HCT116 (cell line): ENCODE data around the gene NR1D2. TPM values are rescaled to one million over a fixed set of nuclear protein-coding genes. Genes with fewer than 3 reads are reported as not detected.

Source experiments
- ATAC-seq: fragments of 200-7000 bp; cut with Tn5 transposase; 2 replicates; pipeline ENCODE4 v1.9.1; 2020; ENCODE audit warnings: mild to moderate bottlenecking, moderate library complexity
- BruUV-seq: library from RNA; stranded (reverse); fragments of 400-500 nt; replicated peaks from 2 replicates; lab custom pipeline; 2021; lab: Mats Ljungman, UMichigan
- CTCF ChIA-PET: fragments of 300-600 bp; sonication (Branson Sonifier 250); formaldehyde crosslinking; loops from one replicate; lab custom pipeline; 2021; ENCODE audit warnings: antibody characterized with exemption; lab: Charles Lee
- POLR2A ChIA-PET: fragments of 300-600, 350-600 bp; sonication (Branson Sonifier 250); formaldehyde crosslinking; loops from one replicate; lab custom pipeline; 2021; ENCODE audit warnings: antibody characterized with exemption; lab: Charles Lee
- RAD21 ChIA-PET, 2 experiments: fragments of 300-600 bp; sonication (Branson Sonifier 250); formaldehyde crosslinking; loops; one replicate each; lab custom pipeline; 2023; ENCODE audit warnings: low total read pairs in 2 of 2; ENCODE audit not compliant: uncharacterized antibody in 2 of 2, unreplicated experiment in 2 of 2, low non-redundant PET in 1 of 2; lab: Charles Lee
- DNase-seq: peaks from one replicate; pipeline ENCODE4 v3.0.0-alpha.2; 2010; ENCODE audit warnings: low read depth, low spot score
- H2AFZ ChIP-seq: fragments of 200-600 bp; shearing (Covaris generic), sonication (generic); 2 replicates; pipeline ENCODE4 v1.6.1; 2017; ENCODE audit warnings: low read depth, mixed run types, mixed read lengths, antibody characterized with exemption, low read length; ENCODE audit not compliant: poor library complexity, severe bottlenecking
- H3K27ac ChIP-seq: 2 replicates; pipeline ENCODE4 v1.5.1; 2012; ENCODE audit warnings: low read depth, low read length
- H3K27me3 ChIP-seq: fragments of 200-600 bp; sonication (generic); 2 replicates; pipeline ENCODE4 v1.6.1; 2016; ENCODE audit warnings: mixed run types, low read length, mixed read lengths; ENCODE audit not compliant: insufficient read depth
- H3K36me3 ChIP-seq, 2 experiments: fragments of 200-500 bp in 1 of 2; fragments of 200-600 bp in 1 of 2; sonication (Bioruptor generic) in 1 of 2; sonication (generic) in 1 of 2; 2 replicates each; pipeline versions ENCODE4 v1.5.1 to v1.6.1; 2014 to 2016; ENCODE audit warnings: low read length in 2 of 2, inconsistent platforms in 1 of 2, mixed read lengths in 1 of 2, mixed run types in 1 of 2; ENCODE audit not compliant: insufficient read depth in 2 of 2, control insufficient read depth in 1 of 2
- H3K4me1 ChIP-seq, 2 experiments: fragments of 200-600 bp in 1 of 2; sonication (generic) in 1 of 2; 2 replicates each; pipeline versions ENCODE4 v1.5.1 to v1.6.1; 2012 to 2017; ENCODE audit warnings: low read length in 2 of 2, inconsistent platforms in 1 of 2, mild to moderate bottlenecking in 1 of 2, mixed read lengths in 1 of 2, mixed run types in 1 of 2, moderate library complexity in 1 of 2; ENCODE audit not compliant: insufficient read depth in 2 of 2, control insufficient read depth in 1 of 2
- H3K4me2 ChIP-seq: fragments of 200-600 bp; sonication (generic); 2 replicates; pipeline ENCODE4 v1.6.1; 2017; ENCODE audit warnings: mixed run types, low read length, mixed read lengths
- H3K4me3 ChIP-seq, 2 experiments: fragments of 200-600 bp in 1 of 2; sonication (generic) in 1 of 2; replicated peaks in 1 of 2; 2 replicates each; pipeline ENCODE4 v1.5.1; 2011 to 2016; ENCODE audit warnings: low read length in 2 of 2, control low read depth in 1 of 2, low read depth in 1 of 2, mild to moderate bottlenecking in 1 of 2, mixed read lengths in 1 of 2, mixed run types in 1 of 2
- H3K79me2 ChIP-seq: fragments of 200-600 bp; sonication (generic); 2 replicates; pipeline ENCODE4 v1.6.1; 2017; ENCODE audit warnings: mild to moderate bottlenecking, mixed run types, low read length, moderate library complexity, mixed read lengths; ENCODE audit not compliant: insufficient read depth
- H3K9ac ChIP-seq: fragments of 200-600 bp; sonication (generic); 2 replicates; pipeline ENCODE4 v1.6.1; 2016; ENCODE audit warnings: low read length, mixed read lengths
- H3K9me2 ChIP-seq: fragments of 200-600 bp; sonication (generic), shearing (Covaris generic); 2 replicates; pipeline ENCODE4 v1.6.1; 2017; ENCODE audit warnings: mixed run types, mild to moderate bottlenecking, moderate library complexity; ENCODE audit not compliant: insufficient read depth
- H3K9me3 ChIP-seq, 2 experiments: fragments of 200-500 bp in 1 of 2; fragments of 200-600 bp in 1 of 2; sonication (Bioruptor generic) in 1 of 2; sonication (generic) in 1 of 2; 2 replicates each; pipeline ENCODE4 v1.6.1; 2014 to 2017; ENCODE audit warnings: low read length in 2 of 2, mixed read lengths in 2 of 2, inconsistent platforms in 1 of 2, low read depth in 1 of 2, mild to moderate bottlenecking in 1 of 2, mixed run types in 1 of 2, moderate library complexity in 1 of 2; ENCODE audit not compliant: control insufficient read depth in 1 of 2, insufficient read depth in 1 of 2
- H4K20me1 ChIP-seq: fragments of 200-600 bp; sonication (generic), shearing (Covaris generic); 2 replicates; pipeline ENCODE4 v1.6.1; 2017; ENCODE audit warnings: mixed run types, mild to moderate bottlenecking, moderate library complexity; ENCODE audit not compliant: insufficient read depth
- CBX3 ChIP-seq: IDR thresholded peaks from 2 replicates; pipeline ENCODE4 v1.6.1; 2012; ENCODE audit warnings: low read depth
- CEBPB ChIP-seq: IDR thresholded peaks from 2 replicates; pipeline ENCODE4 v1.6.1; 2012; ENCODE audit warnings: low read depth
- EGR1 ChIP-seq: IDR thresholded peaks from 2 replicates; pipeline ENCODE4 v1.6.1; 2012; ENCODE audit warnings: low read depth
- EZH2 ChIP-seq: fragments of 200-600 bp; sonication (generic); IDR thresholded peaks from 2 replicates; pipeline ENCODE4 v1.6.1; 2017; ENCODE audit warnings: antibody characterized with exemption, mixed run types
- EZH2phosphoT487 ChIP-seq: fragments of 200-600 bp; IDR thresholded peaks from 2 replicates; pipeline ENCODE4 v1.6.1; 2018; ENCODE audit warnings: antibody characterized with exemption, borderline replicate concordance
- JUND ChIP-seq: IDR thresholded peaks from 2 replicates; pipeline ENCODE4 v1.6.1; 2012
- POLR2AphosphoS5 ChIP-seq: IDR thresholded peaks from 2 replicates; pipeline ENCODE4 v1.6.1; 2011; ENCODE audit warnings: mild to moderate bottlenecking, low read depth, low read length, moderate library complexity
- RAD21 ChIP-seq: IDR thresholded peaks from 2 replicates; pipeline ENCODE4 v1.6.1; 2012; ENCODE audit warnings: low read depth, mild to moderate bottlenecking
- SIN3A ChIP-seq: IDR thresholded peaks from 2 replicates; pipeline ENCODE4 v1.6.1; 2012; ENCODE audit warnings: low read depth
- SP1 ChIP-seq: IDR thresholded peaks from 2 replicates; pipeline ENCODE4 v1.6.1; 2012; ENCODE audit warnings: low read depth
- TCF7L2 ChIP-seq: IDR thresholded peaks from 2 replicates; pipeline ENCODE4 v1.7.0; 2011; ENCODE audit warnings: borderline replicate concordance, inconsistent platforms; ENCODE audit not compliant: insufficient read depth, insufficient read length; ENCODE audit errors: extremely low read depth
- YY1 ChIP-seq: IDR thresholded peaks from 2 replicates; pipeline ENCODE4 v1.6.1; 2011; ENCODE audit warnings: low read length, low read depth, moderate library complexity, mild to moderate bottlenecking; ENCODE audit not compliant: insufficient replicate concordance; ENCODE audit errors: extremely low read depth
- ZFX ChIP-seq: fragments of 450-650 bp; IDR thresholded peaks from 2 replicates; pipeline ENCODE4 v1.6.1; 2017
- intact Hi-C: fragments of 100-400 bp; cut with micrococcal nuclease; formaldehyde crosslinking; loops from 2 replicates; pipeline ENCODE4 v1.10.0; 2022
- total RNA-seq: library from RNA; stranded (reverse); gene quantifications from one replicate; pipeline ENCODE4 v1.2.1, GENCODE V29; 2021; ENCODE audit not compliant: unreplicated experiment
- TF ChIP-seq, protein P1 (sequence below): IDR thresholded peaks from 2 replicates; pipeline ENCODE4 v1.6.1; 2012
- TF ChIP-seq, protein P2 (sequence below): IDR thresholded peaks from 2 replicates; pipeline ENCODE4 v1.6.1; 2012; ENCODE audit warnings: low read depth
- TF ChIP-seq, protein P3 (sequence below): IDR thresholded peaks from 2 replicates; pipeline ENCODE4 v1.6.1; 2011; ENCODE audit warnings: mild to moderate bottlenecking, low read length, moderate library complexity; ENCODE audit not compliant: insufficient replicate concordance; ENCODE audit errors: extremely low read depth
- TF ChIP-seq, protein P4 (sequence below), 3 experiments: fragments of 200-600 bp in 1 of 3; sonication (generic) in 1 of 3; IDR thresholded peaks in 2 of 3; conservative IDR thresholded peaks in 1 of 3; 2 replicates each; pipeline ENCODE4 v1.5.1; 2012 to 2017; ENCODE audit warnings: low read depth in 2 of 3, low read length in 2 of 3, antibody characterized with exemption in 1 of 3, borderline replicate concordance in 1 of 3, control low read depth in 1 of 3, mild to moderate bottlenecking in 1 of 3, mixed read lengths in 1 of 3, mixed run types in 1 of 3, moderate library complexity in 1 of 3; ENCODE audit not compliant: insufficient read depth in 1 of 3

Gene NR1D2
- total RNA-seq, 1 experiment from 2014 or later, result 60.9 TPM

DNA sequence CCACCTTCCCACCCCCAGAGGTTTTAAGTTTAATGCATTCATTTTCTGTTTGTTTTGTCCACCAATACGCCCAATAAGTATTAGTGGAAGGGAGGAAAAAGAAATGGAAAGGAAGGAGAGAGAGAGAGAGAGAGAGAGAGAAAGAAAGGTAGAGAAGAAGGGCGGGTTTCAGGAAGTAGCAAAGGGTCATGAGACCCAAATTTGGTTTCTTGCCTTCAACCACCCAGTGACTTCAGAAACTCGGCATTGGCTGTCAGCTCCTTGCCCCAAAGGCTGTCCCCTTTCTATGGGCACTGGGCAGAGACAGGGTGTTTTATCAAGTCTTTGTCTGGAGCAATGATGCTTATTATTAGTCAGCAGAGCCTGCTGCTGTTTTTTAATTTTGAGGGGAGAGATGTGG lies 13.5 kb upstream of the NR1D2 start:
- no peaks in the 10 kb centered on the region for H4K20me1 ChIP-seq
- RAD21 ChIA-PET, result no interaction called here
- POLR2A ChIA-PET, result interaction anchor here (1.1 kb wide), 1 partner anchor 15 kb away, joined by 3 read pairs; the partner anchor contains the start of genes NKIRAS1 and RPL15
- intact Hi-C loops, result no loop called here
- peaks cover 13 to 16% of the 10 kb centered on the region in 2 experiments for H3K4me1 ChIP-seq
- TF ChIP-seq EZH2, result no peak
- TF ChIP-seq EZH2phosphoT487, result no peak
- TF ChIP-seq RAD21, result no peak
- TF ChIP-seq CBX3, result no peak
- TF ChIP-seq, protein P1, sequence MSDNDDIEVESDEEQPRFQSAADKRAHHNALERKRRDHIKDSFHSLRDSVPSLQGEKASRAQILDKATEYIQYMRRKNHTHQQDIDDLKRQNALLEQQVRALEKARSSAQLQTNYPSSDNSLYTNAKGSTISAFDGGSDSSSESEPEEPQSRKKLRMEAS, result no peak
- TF ChIP-seq, protein P2, sequence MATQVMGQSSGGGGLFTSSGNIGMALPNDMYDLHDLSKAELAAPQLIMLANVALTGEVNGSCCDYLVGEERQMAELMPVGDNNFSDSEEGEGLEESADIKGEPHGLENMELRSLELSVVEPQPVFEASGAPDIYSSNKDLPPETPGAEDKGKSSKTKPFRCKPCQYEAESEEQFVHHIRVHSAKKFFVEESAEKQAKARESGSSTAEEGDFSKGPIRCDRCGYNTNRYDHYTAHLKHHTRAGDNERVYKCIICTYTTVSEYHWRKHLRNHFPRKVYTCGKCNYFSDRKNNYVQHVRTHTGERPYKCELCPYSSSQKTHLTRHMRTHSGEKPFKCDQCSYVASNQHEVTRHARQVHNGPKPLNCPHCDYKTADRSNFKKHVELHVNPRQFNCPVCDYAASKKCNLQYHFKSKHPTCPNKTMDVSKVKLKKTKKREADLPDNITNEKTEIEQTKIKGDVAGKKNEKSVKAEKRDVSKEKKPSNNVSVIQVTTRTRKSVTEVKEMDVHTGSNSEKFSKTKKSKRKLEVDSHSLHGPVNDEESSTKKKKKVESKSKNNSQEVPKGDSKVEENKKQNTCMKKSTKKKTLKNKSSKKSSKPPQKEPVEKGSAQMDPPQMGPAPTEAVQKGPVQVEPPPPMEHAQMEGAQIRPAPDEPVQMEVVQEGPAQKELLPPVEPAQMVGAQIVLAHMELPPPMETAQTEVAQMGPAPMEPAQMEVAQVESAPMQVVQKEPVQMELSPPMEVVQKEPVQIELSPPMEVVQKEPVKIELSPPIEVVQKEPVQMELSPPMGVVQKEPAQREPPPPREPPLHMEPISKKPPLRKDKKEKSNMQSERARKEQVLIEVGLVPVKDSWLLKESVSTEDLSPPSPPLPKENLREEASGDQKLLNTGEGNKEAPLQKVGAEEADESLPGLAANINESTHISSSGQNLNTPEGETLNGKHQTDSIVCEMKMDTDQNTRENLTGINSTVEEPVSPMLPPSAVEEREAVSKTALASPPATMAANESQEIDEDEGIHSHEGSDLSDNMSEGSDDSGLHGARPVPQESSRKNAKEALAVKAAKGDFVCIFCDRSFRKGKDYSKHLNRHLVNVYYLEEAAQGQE, result no peak
- no peak for TF ChIP-seq EGR1
- TF ChIP-seq ZFX, result no peak
- TF ChIP-seq JUND, result no peak
- no peak for TF ChIP-seq YY1
- no peak for TF ChIP-seq TCF7L2
- no peak for TF ChIP-seq SIN3A
- TF ChIP-seq POLR2AphosphoS5, result no peak
- no peak for TF ChIP-seq SP1
- TF ChIP-seq, protein P3, sequence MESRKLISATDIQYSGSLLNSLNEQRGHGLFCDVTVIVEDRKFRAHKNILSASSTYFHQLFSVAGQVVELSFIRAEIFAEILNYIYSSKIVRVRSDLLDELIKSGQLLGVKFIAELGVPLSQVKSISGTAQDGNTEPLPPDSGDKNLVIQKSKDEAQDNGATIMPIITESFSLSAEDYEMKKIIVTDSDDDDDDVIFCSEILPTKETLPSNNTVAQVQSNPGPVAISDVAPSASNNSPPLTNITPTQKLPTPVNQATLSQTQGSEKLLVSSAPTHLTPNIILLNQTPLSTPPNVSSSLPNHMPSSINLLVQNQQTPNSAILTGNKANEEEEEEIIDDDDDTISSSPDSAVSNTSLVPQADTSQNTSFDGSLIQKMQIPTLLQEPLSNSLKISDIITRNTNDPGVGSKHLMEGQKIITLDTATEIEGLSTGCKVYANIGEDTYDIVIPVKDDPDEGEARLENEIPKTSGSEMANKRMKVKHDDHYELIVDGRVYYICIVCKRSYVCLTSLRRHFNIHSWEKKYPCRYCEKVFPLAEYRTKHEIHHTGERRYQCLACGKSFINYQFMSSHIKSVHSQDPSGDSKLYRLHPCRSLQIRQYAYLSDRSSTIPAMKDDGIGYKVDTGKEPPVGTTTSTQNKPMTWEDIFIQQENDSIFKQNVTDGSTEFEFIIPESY, result no peak
- TF ChIP-seq, protein P4, sequence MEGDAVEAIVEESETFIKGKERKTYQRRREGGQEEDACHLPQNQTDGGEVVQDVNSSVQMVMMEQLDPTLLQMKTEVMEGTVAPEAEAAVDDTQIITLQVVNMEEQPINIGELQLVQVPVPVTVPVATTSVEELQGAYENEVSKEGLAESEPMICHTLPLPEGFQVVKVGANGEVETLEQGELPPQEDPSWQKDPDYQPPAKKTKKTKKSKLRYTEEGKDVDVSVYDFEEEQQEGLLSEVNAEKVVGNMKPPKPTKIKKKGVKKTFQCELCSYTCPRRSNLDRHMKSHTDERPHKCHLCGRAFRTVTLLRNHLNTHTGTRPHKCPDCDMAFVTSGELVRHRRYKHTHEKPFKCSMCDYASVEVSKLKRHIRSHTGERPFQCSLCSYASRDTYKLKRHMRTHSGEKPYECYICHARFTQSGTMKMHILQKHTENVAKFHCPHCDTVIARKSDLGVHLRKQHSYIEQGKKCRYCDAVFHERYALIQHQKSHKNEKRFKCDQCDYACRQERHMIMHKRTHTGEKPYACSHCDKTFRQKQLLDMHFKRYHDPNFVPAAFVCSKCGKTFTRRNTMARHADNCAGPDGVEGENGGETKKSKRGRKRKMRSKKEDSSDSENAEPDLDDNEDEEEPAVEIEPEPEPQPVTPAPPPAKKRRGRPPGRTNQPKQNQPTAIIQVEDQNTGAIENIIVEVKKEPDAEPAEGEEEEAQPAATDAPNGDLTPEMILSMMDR (IDR thresholded peaks at IDR 0.05 in 2 of 3, conservative IDR thresholded peaks at IDR 0.05 in 1 of 3; ENCODE audit: borderline replicate concordance in 1 of 3, insufficient read depth in 1 of 3, low read depth in 2 of 3, low read length in 2 of 3), result no peak
- TF ChIP-seq CEBPB, result no peak
- no peak overlapping the region for H2AFZ ChIP-seq
- no peaks in the 10 kb centered on the region for H3K9me3 ChIP-seq
- no peak overlapping the region for H3K27ac ChIP-seq
- ATAC-seq (no peak), DNase-seq (no peak)
- no peak overlapping the region for H3K9ac ChIP-seq
- CTCF ChIA-PET, result no interaction called here
- no peaks in the 10 kb centered on the region for H3K27me3 ChIP-seq
- H3K36me3 ChIP-seq, result no peaks in the 10 kb centered on the region
- no peaks in the 10 kb centered on the region for H3K79me2 ChIP-seq
- H3K9me2 ChIP-seq, result no peaks in the 10 kb centered on the region
- no peak overlapping the region for H3K4me2 ChIP-seq
- BruUV-seq, result no TSS peak
- H3K4me3 ChIP-seq, result no peak overlapping the region
